GM18951 (cell line): ENCODE results near the gene LILRB5.
"Not testable (repeated sequence)": the region's sequence is repeated elsewhere in the genome, so short reads cannot be mapped to it uniquely, and the experiment has no call there.

Experiments
- POLR2A ChIP-seq: IDR thresholded peaks from 4 replicates; pipeline ENCODE4 v1.6.1; 2011; ENCODE audit warnings: mild to moderate bottlenecking; ENCODE audit not compliant: insufficient read length, insufficient read depth; ENCODE audit errors: extremely low read depth
- in situ Hi-C: fragments of 300-500 bp; cut with MboI; formaldehyde crosslinking; loops from one replicate; pipeline ENCODE4 v1.12.0; 2022; ENCODE audit warnings: low sequenced_read_pairs, mixed read lengths, inconsistent platforms; ENCODE audit not compliant: unreplicated experiment

LILRB5 gene

DNA sequence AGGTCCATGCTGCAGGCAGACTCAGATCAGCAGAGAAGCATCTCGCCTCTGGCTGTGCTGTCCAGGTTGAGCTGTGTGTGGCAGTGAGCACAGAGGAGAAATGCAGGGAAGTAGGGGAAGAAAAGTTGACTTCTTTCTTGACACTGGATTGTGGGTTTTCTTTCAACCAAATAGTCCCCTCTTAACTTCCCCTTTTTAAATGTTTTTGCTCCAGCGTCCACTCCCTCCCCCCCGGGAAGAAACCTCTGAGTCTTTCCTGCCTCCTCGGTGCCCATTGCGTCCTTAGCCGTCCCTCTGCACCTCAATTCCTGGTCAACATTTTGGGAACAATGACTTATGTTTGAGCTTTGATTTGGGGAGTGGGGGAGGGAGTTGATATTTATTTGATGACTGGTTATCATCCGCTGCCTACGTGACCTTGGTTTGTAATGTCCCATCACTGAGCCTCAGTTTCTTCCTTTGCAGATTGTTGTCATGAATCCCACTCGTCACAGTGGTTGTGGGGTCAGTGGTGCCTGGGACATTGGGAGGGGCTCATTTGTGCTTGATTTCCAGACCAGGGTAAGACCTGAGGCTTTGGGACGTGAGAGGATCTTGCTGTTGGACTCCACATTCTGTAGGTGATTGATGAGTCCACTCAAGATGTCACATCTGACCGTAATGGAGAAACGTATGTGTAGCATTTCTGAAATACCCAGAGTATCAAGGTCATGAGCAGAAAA, 24.1 kb upstream of the LILRB5 start, which contains the start of gene LILRB2:
TSS of gene LILRB2 (minus strand) at position 104 of the 722 bp plus-strand sequence. CDS start 614 bp downstream, outside the sequence.
- TF ChIP-seq POLR2A = no peak
- in situ Hi-C loops = no loop called here

DNA sequence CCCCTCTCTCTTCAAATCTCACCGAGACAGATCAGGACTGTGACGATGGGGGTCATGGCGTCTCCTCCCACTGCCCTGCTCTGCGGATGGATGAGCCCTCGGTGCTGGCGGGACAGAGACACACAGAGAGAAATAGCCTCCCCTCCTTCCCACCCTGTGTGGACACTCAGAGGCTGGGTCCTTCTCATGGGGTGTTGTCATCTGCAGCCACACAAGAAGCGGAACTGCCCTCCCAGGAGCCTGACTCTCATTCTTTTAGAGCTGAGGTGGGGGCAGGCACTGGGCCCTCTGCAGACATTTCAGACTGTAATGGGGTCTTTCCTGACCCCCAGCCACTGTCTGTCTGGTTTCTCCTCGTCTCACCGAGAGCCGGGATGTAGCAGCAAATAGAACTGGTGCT, 23.4 kb upstream of the LILRB5 start:
- in situ Hi-C loops = not testable (repeated sequence)

DNA sequence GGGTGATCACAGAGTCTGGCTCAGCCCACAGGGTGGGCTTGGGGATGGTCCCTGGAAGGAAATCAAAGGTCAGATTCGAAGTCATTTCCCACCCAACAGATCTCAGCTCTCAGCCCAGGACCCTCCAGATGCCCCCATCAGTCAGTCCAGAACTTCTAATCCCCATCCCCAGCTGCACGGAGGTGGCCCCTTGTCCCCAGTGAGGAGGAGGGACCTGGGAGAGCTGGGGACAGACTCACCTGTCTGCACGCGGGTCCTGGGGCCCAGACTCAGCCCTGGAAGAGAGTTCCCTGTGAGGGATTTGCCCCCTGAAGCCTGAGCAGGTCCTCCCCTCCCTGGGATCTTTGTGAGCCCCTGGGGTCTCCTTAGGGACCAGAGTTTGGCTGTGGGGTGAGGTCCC, 23.0 kb upstream of the LILRB5 start:
- in situ Hi-C loops = not testable (repeated sequence)

DNA sequence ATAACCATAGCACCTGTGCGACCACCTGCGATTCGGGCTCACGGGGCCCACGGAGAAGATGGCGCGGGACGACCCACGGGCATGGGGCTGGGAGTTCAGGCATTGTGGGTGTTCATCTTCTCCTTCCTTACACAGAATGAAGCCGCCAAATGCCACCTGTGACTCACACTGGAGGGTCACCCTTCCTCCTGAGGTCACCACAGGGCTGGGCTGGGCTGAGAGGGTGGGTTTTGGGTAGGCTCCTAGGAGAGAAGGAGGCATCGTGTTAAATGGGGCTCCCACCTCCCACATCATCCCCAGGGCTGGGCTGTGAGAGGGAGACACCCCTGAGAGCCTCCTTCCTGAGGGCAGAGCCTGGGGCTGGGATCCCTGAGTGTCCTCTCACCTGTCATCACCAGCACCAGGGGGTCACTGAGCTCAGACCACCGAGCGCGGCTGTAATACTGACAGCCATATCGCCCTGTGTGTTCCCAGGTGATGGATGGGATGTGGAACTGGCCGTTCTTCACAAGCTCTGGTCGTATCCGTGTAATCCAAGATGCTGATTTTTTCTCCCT, 22.4 kb upstream of the LILRB5 start:
- no peak for TF ChIP-seq POLR2A
- in situ Hi-C loops = no loop called here

DNA sequence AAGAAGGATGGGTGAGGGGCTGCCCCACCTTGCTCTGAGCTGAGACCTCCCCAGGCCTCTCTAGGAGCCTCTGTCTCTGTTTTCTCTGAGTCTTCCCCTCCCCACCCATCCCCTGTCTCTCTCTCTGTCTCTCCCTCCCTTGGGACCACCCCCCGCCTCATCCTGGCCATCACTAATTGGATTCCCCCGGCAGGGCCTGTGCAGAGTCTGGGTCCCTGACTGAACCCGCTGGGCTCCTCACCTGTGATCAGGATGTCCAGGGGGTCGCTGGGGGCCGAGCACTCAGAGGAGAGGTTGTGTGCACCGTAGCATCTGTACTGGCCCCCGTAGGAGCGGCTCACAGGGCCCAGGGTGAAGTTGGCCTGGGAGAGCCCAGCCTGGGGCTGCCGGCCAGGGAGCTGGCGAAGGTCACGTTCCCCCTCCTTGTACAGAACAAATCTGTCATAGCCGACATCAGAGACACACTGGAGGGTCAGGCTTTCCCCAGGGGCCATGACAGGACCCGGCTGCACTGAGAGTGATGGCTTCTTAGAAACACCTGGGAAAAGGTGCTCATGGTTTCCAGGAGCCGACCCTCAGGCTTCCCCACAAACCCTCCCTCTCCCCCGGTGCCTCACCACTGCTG, 21.6 kb upstream of the LILRB5 start:
- in situ Hi-C loops = not testable (repeated sequence)

DNA sequence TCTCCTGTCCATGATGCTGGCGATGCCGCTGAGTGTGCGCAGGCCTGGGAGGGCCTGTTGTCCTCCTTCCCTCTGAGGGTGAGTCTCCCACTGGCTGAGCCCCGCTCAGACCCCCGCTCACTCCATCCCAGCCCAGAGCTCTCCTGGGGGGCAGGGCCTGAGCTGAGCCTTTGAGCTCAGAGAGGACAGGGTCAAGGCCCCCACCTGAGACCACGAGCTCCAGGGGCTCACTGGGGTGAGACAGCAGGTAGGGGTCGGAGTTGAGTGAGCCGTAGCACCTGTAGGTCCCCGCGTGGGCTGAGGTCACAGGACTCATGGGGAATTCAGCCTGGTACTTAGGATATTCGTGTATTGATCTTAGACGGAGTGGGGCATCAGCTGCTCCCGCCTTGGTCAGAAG, 21.0 kb upstream of the LILRB5 start:
- in situ Hi-C loops = not testable (repeated sequence)

DNA sequence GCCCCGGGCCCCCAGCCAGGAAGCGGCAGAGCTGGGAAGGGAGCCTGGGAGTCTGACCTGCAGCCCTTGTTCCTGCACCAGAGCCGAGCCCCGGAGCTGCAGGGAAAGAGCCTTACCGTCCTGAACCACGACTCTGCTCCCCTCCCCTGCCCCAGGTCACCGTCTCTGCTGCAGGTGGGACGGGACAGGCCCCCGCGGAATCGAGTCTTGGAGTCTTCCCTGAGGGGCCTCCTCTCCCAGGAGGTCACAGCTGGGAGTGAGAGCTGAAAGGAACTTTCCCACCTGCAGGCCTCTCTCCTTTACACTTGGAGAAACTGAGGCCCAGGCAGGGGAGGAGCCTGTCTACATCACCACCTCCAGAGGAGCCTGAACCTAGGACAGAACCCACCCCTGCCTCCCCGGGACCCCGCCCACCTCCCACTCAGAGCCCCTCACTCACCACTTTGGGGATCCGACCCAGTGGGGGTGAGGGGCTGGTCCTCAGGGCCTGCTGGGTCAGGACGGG, 20.1 kb upstream of the LILRB5 start:
- in situ Hi-C loops = not testable (repeated sequence)

DNA sequence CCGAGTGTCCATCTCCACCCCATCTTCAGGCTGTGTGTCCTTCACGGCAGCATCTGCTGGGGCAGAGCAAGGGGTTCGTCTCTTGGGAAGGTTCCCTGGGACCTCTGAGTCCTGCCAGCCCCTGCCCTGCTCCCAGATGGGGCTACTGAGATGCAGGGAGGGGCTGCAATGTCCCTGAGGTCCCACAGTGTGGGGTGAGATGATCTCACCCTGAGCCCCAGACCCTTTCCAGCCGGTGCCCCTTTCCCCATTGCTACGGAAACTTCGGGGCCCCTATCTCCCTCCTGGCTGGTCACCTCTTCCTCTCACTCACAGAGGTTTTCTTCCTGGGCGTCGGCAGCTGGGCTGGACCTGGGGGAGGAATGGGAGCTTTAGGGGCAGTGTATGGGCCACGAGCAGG, 18.9 kb upstream of the LILRB5 start:
- no peak for TF ChIP-seq POLR2A
- in situ Hi-C loops = no loop called here

DNA sequence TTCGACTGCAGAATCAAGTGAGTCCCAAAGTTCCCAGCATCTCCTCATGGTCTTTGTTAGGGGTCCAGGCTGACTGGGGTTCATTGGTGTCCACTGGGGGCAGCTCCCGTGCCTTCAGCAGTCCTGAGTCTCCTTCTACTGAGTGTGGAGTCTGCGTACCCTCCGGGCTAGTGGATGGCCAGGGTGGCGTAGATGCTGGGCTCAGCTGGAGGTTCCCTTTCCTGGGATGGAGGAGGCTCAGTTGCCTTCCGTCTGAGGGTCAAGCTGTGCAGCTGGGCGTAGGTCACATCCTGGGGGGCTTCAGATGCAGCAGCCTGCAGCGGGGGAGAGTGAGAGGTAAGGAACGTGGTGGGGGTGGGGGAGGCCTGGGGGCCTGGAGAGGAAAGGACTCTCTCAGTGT, 17.4 kb upstream of the LILRB5 start:
- in situ Hi-C loops = not testable (repeated sequence)

DNA sequence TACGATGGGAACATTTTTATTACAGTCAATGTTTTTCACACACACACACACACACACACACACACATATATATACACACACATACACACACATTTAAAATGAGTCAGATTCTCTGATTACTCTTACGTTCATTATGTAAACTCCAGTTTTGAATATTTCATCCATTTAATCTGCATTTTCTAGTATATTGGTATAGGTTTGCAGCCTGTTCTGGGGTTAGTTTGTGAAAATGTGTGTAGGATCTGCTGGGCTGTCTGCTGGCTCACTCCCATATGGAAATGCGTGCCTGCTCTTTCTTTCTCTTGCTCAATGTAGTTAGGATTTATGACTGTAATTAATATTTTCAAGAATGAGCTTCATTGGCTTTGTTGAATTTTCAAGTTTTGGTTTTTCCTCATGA, 16.7 kb upstream of the LILRB5 start:
- in situ Hi-C loops = no loop called here
- TF ChIP-seq POLR2A = no peak

DNA sequence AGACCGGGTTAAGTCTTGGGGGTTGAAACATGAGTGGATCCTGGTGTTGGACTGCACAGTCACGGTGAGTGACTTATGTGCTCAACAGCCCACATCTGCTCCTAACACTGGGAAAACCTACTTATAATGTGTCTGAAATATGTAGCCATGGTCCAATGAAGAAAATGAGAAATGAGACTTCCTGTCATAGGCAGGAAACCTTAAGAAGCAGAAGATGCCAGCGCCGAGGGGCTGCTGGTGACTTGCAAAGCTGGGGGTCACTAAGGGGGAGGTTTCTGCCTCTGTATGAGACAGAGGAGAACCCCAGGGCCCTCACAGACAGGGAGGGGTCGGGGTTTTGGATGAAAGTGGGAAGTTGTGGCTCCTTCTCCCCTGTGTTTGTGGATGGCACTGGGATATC, 15.1 kb upstream of the LILRB5 start:
- in situ Hi-C loops = not testable (repeated sequence)

DNA sequence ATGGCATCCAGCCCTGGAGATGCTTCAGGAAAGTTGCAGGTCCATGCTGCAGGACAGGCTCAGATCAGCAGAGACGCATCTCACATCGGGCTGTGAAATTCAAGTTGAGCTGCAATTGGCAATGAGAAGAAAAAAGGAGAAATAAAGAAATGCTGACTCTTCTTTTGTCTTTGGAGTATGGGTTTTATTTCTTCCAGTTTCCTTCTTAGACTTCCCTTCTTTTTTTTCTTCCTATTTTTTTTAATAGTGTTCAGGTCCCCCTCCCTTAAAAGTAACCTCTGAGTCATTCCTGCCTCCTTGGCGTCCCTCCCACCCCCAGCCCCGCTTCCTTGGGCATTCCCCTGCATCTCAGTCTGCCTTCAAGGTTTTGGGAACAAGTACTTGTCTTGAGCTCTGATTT, 14.5 kb upstream of the LILRB5 start:
- in situ Hi-C loops = not testable (repeated sequence)

DNA sequence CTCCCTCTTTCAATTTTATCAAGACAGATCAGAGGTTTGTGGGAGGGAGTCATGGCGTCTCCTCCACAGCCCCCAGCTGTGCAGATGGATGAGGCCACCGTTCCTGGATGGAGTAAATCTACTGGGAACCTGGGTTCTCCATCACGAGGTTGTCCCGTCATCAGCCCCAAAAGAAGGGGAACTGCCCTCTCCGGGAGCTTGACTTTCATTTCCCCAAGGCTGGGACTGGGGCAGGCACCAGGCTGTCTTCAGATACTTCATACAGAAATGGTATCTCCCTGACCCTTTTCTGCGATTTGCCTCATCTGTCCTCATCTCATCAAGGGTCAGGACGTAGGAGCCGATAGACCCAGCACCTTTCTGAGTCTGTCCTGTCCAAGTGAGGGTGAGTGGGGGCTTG, 14.0 kb upstream of the LILRB5 start:
- no peak for TF ChIP-seq POLR2A
- in situ Hi-C loops = no loop called here

DNA sequence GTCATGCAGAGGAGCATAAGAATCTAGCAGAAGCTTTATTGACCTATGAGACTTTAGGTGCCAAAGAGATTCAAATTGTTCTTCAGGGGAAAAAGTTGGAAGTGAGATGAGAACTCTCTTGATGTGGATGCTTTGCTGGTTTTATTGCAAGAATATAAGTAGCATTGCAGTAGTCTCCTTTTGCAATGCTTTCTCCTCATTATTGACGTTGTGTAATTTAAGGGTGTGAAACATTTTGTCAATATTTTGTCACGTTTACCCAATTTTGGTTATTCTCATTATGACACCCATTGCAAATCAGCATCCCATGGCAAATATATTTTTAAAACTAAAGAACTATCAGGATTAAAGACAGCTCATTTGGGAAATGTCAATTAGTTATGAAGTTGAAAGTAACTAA, 11.9 kb upstream of the LILRB5 start:
- no peak for TF ChIP-seq POLR2A

DNA sequence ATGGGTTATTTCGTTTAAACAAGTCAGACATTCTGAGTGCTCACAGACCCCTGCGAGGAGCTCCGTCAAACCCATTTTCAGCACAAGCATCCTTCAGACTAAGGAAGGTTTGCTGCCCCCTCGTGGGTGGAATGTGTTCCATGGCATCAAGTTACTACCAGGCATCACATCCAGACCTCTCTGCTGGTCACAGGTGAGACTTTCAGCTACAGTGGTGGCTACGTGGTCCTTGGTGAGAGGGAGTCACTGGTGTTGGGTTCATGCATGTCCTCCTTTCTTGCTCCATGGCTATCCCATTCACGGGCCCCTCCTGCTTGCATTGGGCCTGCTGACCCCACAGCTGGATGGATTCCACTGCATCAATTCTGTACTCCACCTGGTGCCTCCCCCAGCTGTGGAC, 9.1 kb upstream of the LILRB5 start:
- TF ChIP-seq POLR2A = no peak

More for the DNA sequence above, 11.9 kb upstream of the LILRB5 start:
- in situ Hi-C loops = no loop called here

DNA sequence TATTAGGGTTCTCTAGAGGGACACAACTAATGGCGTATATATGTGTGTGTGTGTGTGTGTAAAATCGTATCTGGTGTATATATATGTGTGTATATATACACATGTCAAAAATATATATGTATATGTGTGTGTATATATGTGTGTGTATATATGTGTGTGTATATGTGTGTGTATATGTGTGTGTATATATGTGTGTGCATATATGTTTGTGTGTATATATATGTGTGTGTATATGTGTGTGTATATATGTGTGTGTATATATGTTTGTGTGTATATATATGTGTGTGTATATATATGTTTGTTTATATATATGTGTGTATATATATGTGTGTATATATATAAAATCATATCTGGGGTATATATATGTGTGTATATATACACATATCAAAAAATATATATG, 5.4 kb upstream of the LILRB5 start:
- in situ Hi-C loops = no loop called here
- no peak for TF ChIP-seq POLR2A

More for the DNA sequence above, 9.1 kb upstream of the LILRB5 start:
- in situ Hi-C loops = no loop called here
